Suppressor macrophage (primary cell): ENCODE results near the gene ZSCAN22.
"Not testable (repeated sequence)": the region's sequence is repeated elsewhere in the genome, so short reads cannot be mapped to it uniquely, and the experiment has no call there.

Source experiments
- DNase-seq, 4 experiments: peaks; one replicate each; pipeline ENCODE4 v3.0.0-alpha.2; 2020 to 2022

Gene ZSCAN22

DNA sequence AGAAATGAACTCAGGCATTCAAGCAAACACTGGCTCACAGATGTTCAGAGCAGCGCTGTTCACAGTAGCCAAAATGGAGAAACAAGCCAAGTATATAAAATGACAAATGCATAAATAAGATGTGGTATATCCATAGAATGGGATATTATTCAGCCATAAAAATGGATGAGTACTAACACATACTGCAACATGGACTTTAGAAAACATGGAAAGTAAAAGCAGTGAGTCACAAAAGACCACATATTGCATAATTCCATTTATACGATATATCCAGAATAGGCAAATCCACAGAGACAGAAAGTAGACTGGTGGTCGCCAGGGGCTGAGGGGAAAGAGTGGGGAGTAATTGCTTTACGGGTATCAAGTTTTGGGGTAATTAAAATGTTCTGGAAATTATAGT, 47.4 kb downstream of the ZSCAN22 start:
- no peak for DNase-seq

DNA sequence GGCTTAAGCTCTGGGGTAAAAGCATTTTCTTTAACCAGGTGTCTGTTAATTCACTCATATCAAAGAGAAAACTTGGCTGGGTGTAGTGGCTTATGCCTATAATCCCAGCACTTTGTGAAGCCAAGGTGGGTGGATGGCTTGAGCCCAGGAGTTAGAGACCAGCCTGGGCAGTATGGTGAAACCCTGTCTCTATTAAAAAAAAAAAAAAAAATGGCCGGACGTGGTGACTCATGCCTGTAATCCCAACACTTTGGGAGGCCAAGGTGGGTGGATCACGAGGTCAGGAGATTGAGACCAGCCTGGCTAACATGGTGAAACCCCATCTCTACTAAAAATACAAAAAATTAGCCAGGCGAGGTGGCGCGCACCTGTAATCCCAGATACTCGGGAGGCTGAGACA, 49.9 kb downstream of the ZSCAN22 start:
- DNase-seq, result not testable (repeated sequence)

DNA sequence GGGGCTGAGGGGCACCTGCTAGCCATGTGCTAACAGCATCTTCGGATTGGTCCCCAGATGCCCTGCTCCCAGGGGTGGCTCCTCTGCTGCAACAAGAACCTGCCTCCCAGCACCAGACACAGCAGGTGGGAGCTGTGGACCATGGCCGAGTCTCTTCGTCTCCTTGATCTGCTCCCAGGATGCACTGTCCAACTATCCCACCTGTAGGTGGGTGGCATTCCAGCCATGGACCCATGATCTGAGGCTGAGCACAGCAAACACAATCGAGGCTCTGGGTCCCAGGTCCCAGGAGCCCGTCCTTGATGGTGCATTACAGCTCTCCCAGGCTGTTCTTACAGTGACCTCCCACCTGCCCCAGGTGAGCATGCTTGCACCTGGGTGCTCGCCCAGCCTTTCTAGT, 52.5 kb downstream of the ZSCAN22 start:
- DNase-seq, result no peak

DNA sequence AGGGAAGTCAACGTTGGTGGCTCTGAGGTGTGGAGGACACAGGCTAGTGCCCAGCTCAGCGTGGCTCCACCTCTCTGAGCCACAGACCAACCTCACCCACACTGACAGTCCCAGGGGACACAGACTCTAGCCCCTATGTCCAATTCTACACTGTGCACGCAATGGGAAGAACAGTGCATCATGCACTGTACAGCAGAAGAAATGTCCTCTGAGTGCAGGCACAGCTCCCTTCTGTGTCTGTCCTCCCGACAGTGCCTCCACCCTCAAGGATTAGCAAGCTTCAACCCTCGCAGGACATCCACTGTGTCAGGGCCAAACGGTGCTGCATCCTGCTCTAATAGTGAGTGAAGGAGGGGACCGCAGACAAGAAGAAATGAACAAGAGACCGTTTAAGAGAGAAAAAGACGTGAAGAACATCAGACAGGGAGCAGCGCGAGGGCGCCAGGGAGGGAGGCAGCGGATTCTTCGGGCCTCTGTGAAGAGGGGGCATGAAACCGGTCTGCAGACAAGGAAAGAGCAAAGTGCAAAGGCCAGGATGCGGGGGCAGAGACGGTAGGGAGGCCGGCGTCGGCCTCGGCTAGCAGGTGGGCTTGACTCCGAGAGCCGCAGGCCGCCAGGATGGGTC, 53.4 kb downstream of the ZSCAN22 start:
- DNase-seq, result peak in 1 of 4 experiments; percentile 1

DNA sequence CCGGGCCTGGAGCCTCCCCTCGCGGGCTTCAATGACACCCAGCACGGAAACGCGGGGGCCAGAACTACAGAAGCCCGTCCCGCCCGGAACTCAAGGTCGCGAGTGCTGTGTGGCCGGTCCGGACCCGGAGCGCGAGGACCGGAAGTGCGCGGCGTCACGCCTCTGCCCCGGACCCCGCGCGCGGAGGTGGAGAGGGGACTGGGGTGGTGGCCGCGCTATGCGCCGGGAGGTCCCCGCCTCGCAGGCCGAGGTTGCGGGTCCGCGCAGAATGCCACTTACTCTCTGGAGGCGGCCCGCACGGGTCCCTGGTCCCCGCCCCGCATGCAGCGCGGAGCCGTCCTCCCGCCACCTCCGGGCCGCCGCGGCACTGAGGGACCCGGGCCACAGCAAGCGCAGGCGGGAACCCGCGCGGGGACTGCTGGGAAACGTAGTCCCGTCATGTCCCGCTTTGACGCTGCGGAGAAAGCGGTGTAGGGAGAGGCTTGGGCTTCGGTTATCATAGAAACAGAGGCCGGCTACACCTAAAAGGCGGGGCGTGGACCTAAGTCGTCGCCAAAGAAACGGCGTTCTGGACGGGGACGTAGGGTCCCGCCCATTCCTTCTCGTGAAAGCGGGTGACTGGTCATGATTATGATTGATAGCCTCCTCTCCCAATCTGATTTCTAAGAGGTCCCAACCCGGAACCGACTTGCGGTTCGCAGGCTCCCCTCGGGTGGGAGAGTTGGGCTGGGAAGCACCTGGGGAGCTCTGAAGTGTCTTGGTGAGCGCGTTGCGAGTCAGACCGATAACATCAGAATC, 54.1 kb downstream of the ZSCAN22 start, which contains the start of gene ZNF837:
Gene ZNF837 (minus strand): TSS at position 369 of the 798 bp plus-strand sequence. CDS start 11,698 bp downstream, outside the sequence.
- peak; percentile 99 to 100 (median 100) for DNase-seq

DNA sequence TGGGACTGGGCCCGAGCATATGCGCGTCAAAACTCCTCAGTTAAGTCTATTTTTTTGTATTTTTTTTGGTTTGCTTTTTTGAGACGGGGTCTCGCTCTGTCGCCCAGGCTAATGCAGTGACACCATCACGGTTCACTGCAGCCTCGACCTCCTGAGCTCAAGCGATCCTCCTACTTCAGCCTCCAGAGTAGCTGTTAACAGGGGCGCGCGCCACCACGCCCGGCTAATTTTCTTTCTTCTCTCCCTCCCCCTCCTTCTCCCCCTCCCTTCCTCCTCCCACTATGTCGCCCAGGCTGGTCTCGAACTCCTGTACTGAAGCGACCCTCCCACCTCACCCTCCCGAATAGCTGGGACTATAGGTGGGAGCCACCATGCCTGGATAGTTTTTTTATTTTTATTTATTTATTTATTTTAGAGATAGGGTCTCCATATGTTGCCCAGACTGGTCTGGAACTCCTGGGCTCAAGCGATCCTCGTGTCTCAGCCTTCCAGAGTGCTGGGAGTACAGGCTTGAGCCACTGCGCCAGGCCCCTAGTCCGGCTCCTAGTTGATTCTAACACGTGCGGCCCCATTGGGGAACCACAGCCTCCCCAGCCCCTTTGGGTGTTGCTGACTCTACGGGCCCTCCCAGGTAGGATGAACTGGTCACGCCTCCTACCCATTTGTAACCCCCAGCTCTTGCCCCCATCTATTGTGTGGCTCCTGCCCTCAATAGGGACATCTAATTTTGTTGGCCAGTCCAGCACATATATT, 54.8 kb downstream of the ZSCAN22 start:
- no peak for DNase-seq

DNA sequence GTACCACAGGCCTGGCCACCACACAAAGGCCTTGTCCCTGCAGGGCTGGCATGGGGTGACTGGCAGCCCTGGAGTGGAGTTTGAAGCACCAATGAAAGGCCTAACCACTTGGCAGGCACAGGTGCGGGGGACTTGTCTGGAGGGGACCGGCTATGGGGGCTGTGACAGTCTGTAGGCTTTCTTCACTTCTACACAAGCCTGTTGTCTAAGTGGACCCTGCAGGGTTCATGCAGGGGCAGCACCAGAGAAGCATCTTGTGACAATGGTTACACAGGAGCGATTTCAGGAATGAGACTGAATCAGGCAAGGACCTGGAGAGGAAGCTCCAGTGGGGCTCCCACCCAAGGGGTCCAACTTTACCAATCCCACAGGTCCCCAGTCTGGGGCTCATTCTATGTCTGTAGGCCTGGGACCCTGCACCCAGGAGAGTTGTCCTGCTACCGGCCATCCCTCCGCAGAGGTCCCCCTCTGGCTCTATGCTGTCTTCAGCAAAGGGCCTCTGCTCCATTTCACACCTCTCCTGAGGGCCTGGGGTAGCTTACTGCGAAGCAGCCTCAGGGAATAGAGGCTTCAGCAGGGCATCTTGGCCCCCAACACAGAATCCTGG, 56.3 kb downstream of the ZSCAN22 start:
- DNase-seq, result no peak

DNA sequence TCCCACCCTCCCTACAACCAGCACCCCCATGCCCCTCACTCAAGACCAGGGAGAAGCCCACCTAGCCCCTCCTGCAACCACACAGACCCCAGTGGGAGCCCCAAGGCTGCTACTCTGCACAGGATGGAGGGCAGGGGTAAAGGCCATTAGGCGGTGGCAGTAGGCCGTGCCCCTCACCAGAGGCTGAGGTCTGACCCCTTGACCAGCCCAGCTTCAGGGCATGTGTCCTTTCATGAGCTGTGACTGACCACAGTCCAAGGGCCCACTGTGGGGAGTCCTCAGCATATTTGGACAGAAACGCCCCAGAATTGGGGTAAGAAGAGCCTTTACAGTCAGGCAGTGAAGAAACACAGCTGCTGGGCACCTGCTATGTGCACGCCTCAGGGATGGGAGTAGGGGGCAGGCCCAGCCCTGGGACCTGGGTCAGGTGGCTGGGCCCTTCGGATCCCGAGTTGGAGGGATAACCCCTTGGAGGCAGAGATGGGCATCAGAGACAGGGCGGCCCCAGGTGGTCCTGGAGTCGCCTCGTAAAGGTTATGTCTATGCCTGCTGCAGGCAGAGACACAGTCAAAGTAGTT, 58.6 kb downstream of the ZSCAN22 start:
- DNase-seq, result no peak

DNA sequence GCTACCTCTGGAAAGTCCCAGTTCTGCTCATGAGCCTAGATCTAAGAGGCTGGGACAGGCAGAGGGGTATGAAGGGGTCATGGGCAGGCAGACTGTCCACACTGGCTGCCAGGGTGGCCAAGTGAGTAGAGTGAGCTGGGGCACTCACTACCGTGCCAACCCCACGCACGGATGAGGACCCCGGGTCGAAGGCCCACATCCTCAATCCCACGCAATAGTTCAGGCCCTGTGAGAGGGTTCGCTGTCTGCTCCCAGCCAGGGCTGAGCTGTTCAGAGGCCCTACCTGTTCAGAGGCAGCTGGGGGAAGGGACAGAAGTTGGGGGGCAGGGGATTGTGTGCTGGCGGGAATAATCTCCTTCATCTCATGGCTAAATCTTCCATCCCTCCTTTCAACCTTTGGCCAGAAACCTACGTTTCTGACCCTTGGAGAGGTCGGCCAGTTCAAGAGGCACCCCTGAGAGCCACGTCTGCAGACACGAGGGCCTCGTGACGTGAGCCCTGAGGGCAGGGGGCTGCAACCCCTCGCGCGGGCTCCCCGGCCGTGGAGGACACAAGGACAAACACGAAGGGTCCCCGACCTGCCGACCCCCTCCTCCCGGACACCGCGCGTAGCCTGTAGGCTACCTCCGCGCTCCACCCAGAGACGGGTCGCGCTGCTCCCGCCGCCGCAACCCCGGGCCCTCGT, 59.2 kb downstream of the ZSCAN22 start:
- no peak for DNase-seq

DNA sequence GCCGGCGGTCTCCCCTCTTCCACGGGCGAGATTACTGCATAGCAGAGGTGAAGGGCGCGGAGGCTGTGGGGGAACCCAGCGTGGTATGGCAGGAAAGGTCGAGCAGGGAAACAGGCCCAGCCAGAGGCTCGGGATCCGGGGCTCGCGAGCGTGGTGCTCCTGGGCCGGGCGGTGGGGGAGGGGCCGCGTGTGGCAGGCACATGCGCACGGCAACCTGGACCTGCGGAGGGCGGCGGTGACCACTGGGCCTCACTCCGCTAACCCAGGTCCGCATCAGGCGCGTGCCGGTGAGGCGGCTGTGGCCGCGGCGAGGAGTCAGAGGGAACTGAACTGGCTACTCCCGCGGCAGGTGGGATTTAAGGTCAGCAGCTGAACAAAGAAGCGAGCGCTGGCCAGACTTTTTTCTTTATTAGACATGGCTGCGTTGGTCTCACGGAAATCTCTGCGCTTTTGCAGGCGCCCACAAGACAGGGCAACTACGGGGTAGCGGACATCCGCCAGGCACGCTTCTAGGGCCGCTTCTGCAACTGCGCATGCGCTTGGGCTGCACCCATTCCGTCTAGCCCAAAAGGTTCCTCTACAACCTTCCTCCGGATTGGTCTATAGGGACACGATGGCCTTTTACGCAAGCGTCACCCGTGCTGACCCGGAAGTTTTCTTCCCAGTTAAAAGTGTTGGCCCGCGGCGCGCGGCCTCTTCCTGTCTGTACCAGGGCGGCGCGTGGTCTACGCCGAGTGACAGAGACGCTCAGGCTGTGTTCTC, 60.0 kb downstream of the ZSCAN22 start, which contains the start of gene RPS5:
Gene RPS5 (plus strand): TSS at position 694 of the 762 bp plus-strand sequence. CDS start 869 bp downstream, outside the sequence.
- DNase-seq, result peak; percentile 98 to 100 (median 98)

DNA sequence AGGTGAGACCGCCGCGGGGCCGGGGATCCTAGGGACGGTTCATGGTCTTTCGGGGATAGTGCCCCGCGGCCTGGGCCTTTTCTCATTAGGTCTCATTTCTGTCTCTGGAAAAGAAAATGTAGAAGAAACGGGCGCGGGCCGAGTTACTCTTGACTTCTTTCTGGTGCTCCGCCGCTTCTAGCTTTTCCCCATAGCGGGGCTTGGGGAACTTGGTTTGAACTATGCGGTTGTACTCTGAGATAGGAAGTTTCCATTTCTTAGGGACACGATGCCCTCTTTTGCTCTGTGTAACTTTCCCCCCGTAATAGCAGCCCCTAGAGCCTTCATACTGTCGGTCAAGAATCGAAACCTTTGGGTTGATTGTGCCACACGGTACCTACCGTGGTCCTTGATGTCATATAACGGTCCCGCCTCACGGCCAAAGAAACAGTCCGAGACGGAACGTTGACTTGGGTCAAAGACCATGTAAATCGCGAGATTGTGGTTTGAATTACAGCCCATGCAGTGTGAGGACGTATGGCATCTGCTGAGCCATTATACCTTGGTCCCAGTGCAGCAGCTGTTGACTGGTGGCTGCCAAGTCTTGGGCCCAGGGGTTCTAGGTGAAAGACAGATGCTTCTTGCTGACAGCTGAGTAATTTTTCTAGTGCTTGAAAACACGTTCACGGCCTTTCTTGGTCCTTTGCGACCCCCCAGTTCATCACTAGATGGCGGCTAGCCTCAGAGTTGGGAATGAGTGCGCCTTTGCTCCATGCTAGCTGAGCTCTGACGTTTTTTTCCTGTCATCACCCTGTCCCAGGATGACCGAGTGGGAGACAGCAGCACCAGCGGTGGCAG, 60.8 kb downstream of the ZSCAN22 start:
- peak in 1 of 4 experiments; percentile 9 for DNase-seq

DNA sequence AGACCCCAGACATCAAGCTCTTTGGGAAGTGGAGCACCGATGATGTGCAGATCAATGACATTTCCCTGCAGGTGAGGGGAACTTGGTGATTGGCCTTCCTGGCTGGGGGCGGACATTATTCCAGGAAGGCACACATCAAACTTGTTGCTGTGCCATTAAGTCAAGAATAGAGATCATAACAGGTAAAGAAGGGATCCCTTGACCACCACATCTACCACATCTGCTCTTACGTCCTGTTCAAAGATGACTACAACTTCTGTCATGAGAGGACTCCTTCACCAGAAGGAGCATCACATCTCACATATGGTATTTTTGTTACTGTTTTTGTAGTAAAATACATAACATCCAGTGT, 61.4 kb downstream of the ZSCAN22 start:
- peak in 1 of 4 experiments; percentile 2 for DNase-seq
